ENCODE measurements around the gene HOXA10.

The HOXA10 gene

GRCh38 chr7:27156508-27156898 is 17.6 kb downstream of the HOXA10 start, which contains the start of gene HOXA7:
TSS of gene HOXA7 (minus strand) at chr7:27156675. CDS start at chr7:27156545, 130 bp downstream.
- peaks cover 100% of the 10 kb centered on the region for H3K27me3 ChIP-seq (ENCODE audit: control insufficient read depth, insufficient read depth, low read length)
- no peaks in the 10 kb centered on the region; the same call in 1 of the 2 replicates for H3K9me3 ChIP-seq (ENCODE audit: control insufficient read depth, insufficient read depth, low read depth, low read length)
- peak within 1 kb of the TSS; percentile 75 for H3K9ac ChIP-seq (ENCODE audit: low read length)
- peak within 1 kb of the TSS; percentile 59 for H3K4me3 ChIP-seq (ENCODE audit: low read depth, low read length)
- H3K27ac ChIP-seq (ENCODE audit: low read depth, low read length), result no peak within 1 kb of the TSS
- H3K36me3 ChIP-seq (ENCODE audit: control insufficient read depth, insufficient read depth, low read length), result no peaks in the 10 kb centered on the region
- H3K4me1 ChIP-seq (ENCODE audit: control insufficient read depth, insufficient read depth, low read length), result peaks cover 19% of the 10 kb centered on the region; the same call in 1 of the 2 replicates

GRCh38 chr7:27155816-27156507 is 18.2 kb downstream of the HOXA10 start:
- no peaks in the 10 kb centered on the region for H3K36me3 ChIP-seq (ENCODE audit: control insufficient read depth, insufficient read depth, low read length)
- H3K27me3 ChIP-seq (ENCODE audit: control insufficient read depth, insufficient read depth, low read length), result peaks cover 100% of the 10 kb centered on the region
- peaks cover 22% of the 10 kb centered on the region; the same call in 1 of the 2 replicates for H3K4me1 ChIP-seq (ENCODE audit: control insufficient read depth, insufficient read depth, low read length)
- H3K9ac ChIP-seq (ENCODE audit: low read length), result peak overlapping the region; percentile 75
- peak overlapping the region; percentile 59 for H3K4me3 ChIP-seq (ENCODE audit: low read depth, low read length)
- no peak overlapping the region for H3K27ac ChIP-seq (ENCODE audit: low read depth, low read length)
- no peaks in the 10 kb centered on the region; the same call in 1 of the 2 replicates for H3K9me3 ChIP-seq (ENCODE audit: control insufficient read depth, insufficient read depth, low read depth, low read length)

- Histone ChIP-seq H3K27ac (ENCODE audit: low read depth, low read length) (no peak overlapping the region), H3K4me1 (ENCODE audit: control insufficient read depth, insufficient read depth, low read length) (peaks cover 20% of the 10 kb centered on the region; the same call in 1 of the 2 replicates), H3K27me3 (ENCODE audit: control insufficient read depth, insufficient read depth, low read length) (peaks cover 100% of the 10 kb centered on the region), H3K9me3 (ENCODE audit: control insufficient read depth, insufficient read depth, low read depth, low read length) (no peaks in the 10 kb centered on the region; the same call in 1 of the 2 replicates), H3K36me3 (ENCODE audit: control insufficient read depth, insufficient read depth, low read length) (no peaks in the 10 kb centered on the region), H3K4me3 (ENCODE audit: low read depth, low read length) (peak overlapping the region; percentile 59), H3K9ac (ENCODE audit: low read length) (peak overlapping the region; percentile 75)
Measured at GRCh38 chr7:27154901-27155815, 19.0 kb downstream of the HOXA10 start.

GRCh38 chr7:27154369-27154768 is 19.8 kb downstream of the HOXA10 start:
- H3K27me3 ChIP-seq (ENCODE audit: control insufficient read depth, insufficient read depth, low read length), result peaks cover 100% of the 10 kb centered on the region
- H3K36me3 ChIP-seq (ENCODE audit: control insufficient read depth, insufficient read depth, low read length), result no peaks in the 10 kb centered on the region
- H3K9me3 ChIP-seq (ENCODE audit: control insufficient read depth, insufficient read depth, low read depth, low read length), result no peaks in the 10 kb centered on the region; the same call in 1 of the 2 replicates
- H3K9ac ChIP-seq (ENCODE audit: low read length), result peak overlapping the region; percentile 75
- H3K27ac ChIP-seq (ENCODE audit: low read depth, low read length), result no peak overlapping the region
- H3K4me3 ChIP-seq (ENCODE audit: low read depth, low read length), result no peak overlapping the region
- peaks cover 20% of the 10 kb centered on the region; the same call in 1 of the 2 replicates for H3K4me1 ChIP-seq (ENCODE audit: control insufficient read depth, insufficient read depth, low read length)

GRCh38 chr7:27153526-27153925 is 20.6 kb downstream of the HOXA10 start:
- no peak overlapping the region for H3K4me3 ChIP-seq (ENCODE audit: low read depth, low read length)
- H3K9me3 ChIP-seq (ENCODE audit: control insufficient read depth, insufficient read depth, low read depth, low read length), result no peaks in the 10 kb centered on the region; the same call in 1 of the 2 replicates
- no peaks in the 10 kb centered on the region for H3K36me3 ChIP-seq (ENCODE audit: control insufficient read depth, insufficient read depth, low read length)
- peak overlapping the region; percentile 45 for H3K9ac ChIP-seq (ENCODE audit: low read length)
- H3K4me1 ChIP-seq (ENCODE audit: control insufficient read depth, insufficient read depth, low read length), result peaks cover 20% of the 10 kb centered on the region; the same call in 1 of the 2 replicates
- H3K27ac ChIP-seq (ENCODE audit: low read depth, low read length), result no peak overlapping the region
- H3K27me3 ChIP-seq (ENCODE audit: control insufficient read depth, insufficient read depth, low read length), result peaks cover 100% of the 10 kb centered on the region

GRCh38 chr7:27152816-27153442 is 21.2 kb downstream of the HOXA10 start:
- Histone ChIP-seq H3K4me3 (ENCODE audit: low read depth, low read length) (peak overlapping the region; percentile 59; the same call in 1 of the 2 replicates), H3K27ac (ENCODE audit: low read depth, low read length) (no peak overlapping the region), H3K27me3 (ENCODE audit: control insufficient read depth, insufficient read depth, low read length) (peaks cover 100% of the 10 kb centered on the region), H3K9me3 (ENCODE audit: control insufficient read depth, insufficient read depth, low read depth, low read length) (no peaks in the 10 kb centered on the region; the same call in 1 of the 2 replicates), H3K4me1 (ENCODE audit: control insufficient read depth, insufficient read depth, low read length) (peaks cover 24% of the 10 kb centered on the region; the same call in 1 of the 2 replicates), H3K9ac (ENCODE audit: low read length) (peak overlapping the region; percentile 57), H3K36me3 (ENCODE audit: control insufficient read depth, insufficient read depth, low read length) (no peaks in the 10 kb centered on the region)

GRCh38 chr7:27151931-27152815 is 21.9 kb downstream of the HOXA10 start, which contains the start of gene HOXA3:
TSS of gene HOXA3 (minus strand) at chr7:27152583. CDS start at chr7:27110640, 41,943 bp downstream.
- Histone ChIP-seq H3K9me3 (ENCODE audit: control insufficient read depth, insufficient read depth, low read depth, low read length) (no peaks in the 10 kb centered on the region; the same call in 1 of the 2 replicates), H3K4me1 (ENCODE audit: control insufficient read depth, insufficient read depth, low read length) (peaks cover 29% of the 10 kb centered on the region; the same call in 1 of the 2 replicates), H3K9ac (ENCODE audit: low read length) (peak within 1 kb of the TSS; percentile 57), H3K36me3 (ENCODE audit: control insufficient read depth, insufficient read depth, low read length) (no peaks in the 10 kb centered on the region), H3K27ac (ENCODE audit: low read depth, low read length) (no peak within 1 kb of the TSS), H3K27me3 (ENCODE audit: control insufficient read depth, insufficient read depth, low read length) (peaks cover 100% of the 10 kb centered on the region), H3K4me3 (ENCODE audit: low read depth, low read length) (peak within 1 kb of the TSS; percentile 59)

GRCh38 chr7:27151341-27151930 is 22.7 kb downstream of the HOXA10 start:
- H3K27me3 ChIP-seq (ENCODE audit: control insufficient read depth, insufficient read depth, low read length), result peaks cover 100% of the 10 kb centered on the region
- peaks cover 31% of the 10 kb centered on the region; the same call in 1 of the 2 replicates for H3K4me1 ChIP-seq (ENCODE audit: control insufficient read depth, insufficient read depth, low read length)
- no peak overlapping the region for H3K27ac ChIP-seq (ENCODE audit: low read depth, low read length)
- H3K36me3 ChIP-seq (ENCODE audit: control insufficient read depth, insufficient read depth, low read length), result no peaks in the 10 kb centered on the region
- H3K4me3 ChIP-seq (ENCODE audit: low read depth, low read length), result peak overlapping the region; percentile 59
- peak overlapping the region; percentile 57 for H3K9ac ChIP-seq (ENCODE audit: low read length)
- no peaks in the 10 kb centered on the region for H3K9me3 ChIP-seq (ENCODE audit: control insufficient read depth, insufficient read depth, low read depth, low read length)

GRCh38 chr7:27150568-27151340 is 23.4 kb downstream of the HOXA10 start:
- no peak overlapping the region for H3K27ac ChIP-seq (ENCODE audit: low read depth, low read length)
- peaks cover 100% of the 10 kb centered on the region for H3K27me3 ChIP-seq (ENCODE audit: control insufficient read depth, insufficient read depth, low read length)
- H3K9me3 ChIP-seq (ENCODE audit: control insufficient read depth, insufficient read depth, low read depth, low read length), result no peaks in the 10 kb centered on the region
- H3K4me3 ChIP-seq (ENCODE audit: low read depth, low read length), result peak overlapping the region; percentile 59
- peak overlapping the region; percentile 57 for H3K9ac ChIP-seq (ENCODE audit: low read length)
- H3K4me1 ChIP-seq (ENCODE audit: control insufficient read depth, insufficient read depth, low read length), result peaks cover 31% of the 10 kb centered on the region; the same call in 1 of the 2 replicates
- no peaks in the 10 kb centered on the region for H3K36me3 ChIP-seq (ENCODE audit: control insufficient read depth, insufficient read depth, low read length)

Measured in HUES6 (cell line).